Skeletal muscle satellite cell (primary cell): ENCODE measurements around the gene TEK.

Experiments
- H3K27me3 ChIP-seq: 2 replicates; pipeline ENCODE4 v1.7.0; 2013; ENCODE audit warnings: low read length; ENCODE audit not compliant: control insufficient read depth, insufficient read depth
- H3K36me3 ChIP-seq: 2 replicates; pipeline ENCODE4 v1.7.0; 2013; ENCODE audit warnings: mild to moderate bottlenecking, control low read depth, low read length; ENCODE audit not compliant: insufficient read depth
- H3K4me1 ChIP-seq: 2 replicates; pipeline ENCODE4 v1.7.0; 2013; ENCODE audit warnings: low read length; ENCODE audit not compliant: control insufficient read depth, insufficient read depth
- H3K4me2 ChIP-seq: 2 replicates; pipeline ENCODE4 v1.7.0; 2013; ENCODE audit warnings: mild to moderate bottlenecking, low read length
- H3K4me3 ChIP-seq: 2 replicates; pipeline ENCODE4 v1.7.0; 2013; ENCODE audit warnings: low read length
- H3K9ac ChIP-seq: 2 replicates; pipeline ENCODE4 v1.7.0; 2013; ENCODE audit warnings: mild to moderate bottlenecking, low read depth, low read length, moderate library complexity
- H3K9me3 ChIP-seq: replicated peaks from 2 replicates; pipeline ENCODE4 v1.7.0; 2013; ENCODE audit warnings: mild to moderate bottlenecking, control low read depth, low read length

Gene TEK

DNA sequence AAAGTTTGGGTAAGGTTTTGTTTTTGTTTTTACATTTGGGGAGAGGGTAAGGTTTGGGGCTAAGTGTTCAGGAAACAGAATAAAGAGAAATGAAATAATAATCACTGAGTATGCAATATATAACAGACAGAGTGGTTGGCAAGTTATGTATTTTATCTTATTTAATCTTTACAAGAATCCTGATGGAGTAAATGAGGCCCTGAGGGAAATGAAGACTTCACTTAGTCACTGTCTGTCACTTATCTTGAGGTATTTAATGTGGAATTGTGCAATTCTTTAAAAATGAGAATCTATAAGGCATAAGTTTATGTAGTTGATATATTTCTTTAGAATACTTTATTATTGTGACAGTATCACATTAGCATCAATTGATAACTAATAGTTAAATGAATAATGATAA lies 48.1 kb downstream of the TEK start:
- no peaks in the 10 kb centered on the region for H3K27me3 ChIP-seq
- no peak overlapping the region for H3K4me3 ChIP-seq
- H3K4me2 ChIP-seq = no peak overlapping the region
- H3K9ac ChIP-seq = no peak overlapping the region
- peaks cover 20% of the 10 kb centered on the region for H3K4me1 ChIP-seq
- H3K36me3 ChIP-seq = no peaks in the 10 kb centered on the region
- H3K9me3 ChIP-seq = no peaks in the 10 kb centered on the region

DNA sequence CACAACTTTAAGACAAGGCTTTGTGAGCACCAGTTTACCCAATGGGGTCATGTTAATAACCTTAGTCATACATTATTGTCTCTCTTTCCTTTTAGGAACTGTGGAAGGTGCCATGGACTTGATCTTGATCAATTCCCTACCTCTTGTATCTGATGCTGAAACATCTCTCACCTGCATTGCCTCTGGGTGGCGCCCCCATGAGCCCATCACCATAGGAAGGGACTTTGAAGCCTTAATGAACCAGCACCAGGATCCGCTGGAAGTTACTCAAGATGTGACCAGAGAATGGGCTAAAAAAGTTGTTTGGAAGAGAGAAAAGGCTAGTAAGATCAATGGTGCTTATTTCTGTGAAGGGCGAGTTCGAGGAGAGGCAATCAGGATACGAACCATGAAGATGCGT lies 48.7 kb downstream of the TEK start:
- Histone ChIP-seq H3K9ac (no peak overlapping the region), H3K4me2 (no peak overlapping the region), H3K4me1 (peaks cover 18% of the 10 kb centered on the region), H3K36me3 (no peaks in the 10 kb centered on the region), H3K4me3 (no peak overlapping the region), H3K27me3 (no peaks in the 10 kb centered on the region), H3K9me3 (no peaks in the 10 kb centered on the region)

DNA sequence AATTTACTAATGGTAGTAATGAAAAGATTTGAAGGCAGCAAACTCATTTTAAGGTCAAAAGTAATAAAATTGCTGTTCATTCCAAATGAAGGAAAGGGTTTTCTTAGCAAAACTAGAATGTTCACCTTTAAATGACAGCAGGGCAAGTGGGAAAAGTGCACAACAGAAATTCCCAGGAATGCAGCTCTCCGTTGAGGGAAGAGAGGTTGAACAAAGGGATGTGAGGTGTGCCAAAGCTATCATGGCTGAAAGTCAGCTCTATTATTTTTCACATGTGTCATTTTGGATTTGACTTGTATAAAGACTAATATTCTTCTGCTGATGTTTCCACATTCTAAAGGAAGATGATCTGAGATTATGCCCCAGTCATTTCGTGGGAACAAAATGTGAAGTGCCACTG lies 51.6 kb downstream of the TEK start:
- Histone ChIP-seq H3K4me1 (peaks cover 5% of the 10 kb centered on the region), H3K36me3 (no peaks in the 10 kb centered on the region), H3K9ac (no peak overlapping the region)

DNA sequence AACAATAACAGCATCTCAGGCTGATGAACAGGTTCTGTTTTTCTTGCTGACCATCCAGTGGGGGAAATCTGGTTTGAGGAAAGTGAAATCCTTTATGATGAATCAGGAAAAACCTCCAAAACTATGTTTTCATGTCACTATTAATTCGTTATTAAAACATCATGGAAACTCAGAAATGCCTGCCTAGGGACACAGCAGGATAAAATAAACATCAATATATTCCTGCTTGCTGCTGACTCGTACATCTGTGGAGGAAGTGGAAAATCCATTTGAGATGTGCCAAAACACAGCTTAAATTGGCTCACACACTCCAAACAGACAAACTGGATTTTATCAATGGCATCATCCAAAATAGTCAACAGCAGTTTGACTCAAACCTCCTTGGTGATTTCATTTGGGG lies 53.0 kb downstream of the TEK start:
- H3K27me3 ChIP-seq = no peaks in the 10 kb centered on the region
- no peaks in the 10 kb centered on the region for H3K36me3 ChIP-seq
- H3K4me2 ChIP-seq = no peak overlapping the region
- no peak overlapping the region for H3K9ac ChIP-seq
- peaks cover 5% of the 10 kb centered on the region for H3K4me1 ChIP-seq
- no peak overlapping the region for H3K4me3 ChIP-seq
- no peaks in the 10 kb centered on the region for H3K9me3 ChIP-seq

More for the DNA sequence above, 51.6 kb downstream of the TEK start:
- Histone ChIP-seq H3K27me3 (no peaks in the 10 kb centered on the region), H3K4me2 (no peak overlapping the region), H3K9me3 (no peaks in the 10 kb centered on the region), H3K4me3 (no peak overlapping the region)

DNA sequence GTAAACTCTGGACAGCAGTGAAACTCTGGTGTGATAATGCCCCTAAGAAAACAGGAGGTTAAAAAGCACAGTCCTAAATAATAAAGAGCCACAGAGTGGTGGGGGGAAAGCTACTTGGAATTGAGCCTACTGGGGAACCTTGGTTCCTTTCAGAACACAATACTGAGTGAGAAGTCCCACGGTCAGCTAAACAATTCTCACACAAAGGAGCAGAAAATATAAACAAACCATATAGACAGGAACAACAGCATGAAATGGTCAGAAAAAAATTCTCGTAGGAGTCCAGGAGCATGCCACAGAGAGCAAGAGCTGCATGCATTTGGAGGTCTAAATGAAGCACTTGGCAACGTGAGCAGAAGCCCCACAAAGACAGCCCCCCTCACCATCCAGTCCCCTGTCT lies 56.0 kb downstream of the TEK start:
- Histone ChIP-seq H3K36me3 (no peaks in the 10 kb centered on the region), H3K4me2 (no peak overlapping the region), H3K9ac (no peak overlapping the region), H3K4me1 (peaks cover 5% of the 10 kb centered on the region), H3K27me3 (no peaks in the 10 kb centered on the region), H3K9me3 (no peaks in the 10 kb centered on the region), H3K4me3 (no peak overlapping the region)

DNA sequence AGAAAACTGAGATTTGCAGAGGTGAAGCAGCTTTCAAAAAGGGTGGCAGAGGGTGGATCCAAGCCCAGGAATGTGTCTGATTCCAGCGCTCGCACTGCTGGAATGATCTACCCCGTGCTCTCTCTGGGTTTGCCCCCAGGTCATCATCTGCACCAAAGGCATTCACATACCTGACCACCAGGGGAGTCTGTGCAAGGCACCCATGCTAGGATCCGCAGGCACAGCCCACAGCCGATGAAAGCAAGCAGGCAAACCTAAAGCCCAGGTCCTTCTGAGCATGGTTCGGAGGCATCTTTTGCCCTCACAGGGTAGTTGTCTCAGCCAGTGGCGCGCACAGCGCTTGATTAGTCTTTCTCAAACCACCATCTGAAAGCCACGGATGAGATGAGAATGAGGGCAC lies 56.6 kb downstream of the TEK start:
- Histone ChIP-seq H3K27me3 (no peaks in the 10 kb centered on the region), H3K9me3 (no peaks in the 10 kb centered on the region), H3K4me2 (no peak overlapping the region), H3K4me1 (peaks cover 5% of the 10 kb centered on the region), H3K4me3 (no peak overlapping the region), H3K9ac (no peak overlapping the region), H3K36me3 (no peaks in the 10 kb centered on the region)

DNA sequence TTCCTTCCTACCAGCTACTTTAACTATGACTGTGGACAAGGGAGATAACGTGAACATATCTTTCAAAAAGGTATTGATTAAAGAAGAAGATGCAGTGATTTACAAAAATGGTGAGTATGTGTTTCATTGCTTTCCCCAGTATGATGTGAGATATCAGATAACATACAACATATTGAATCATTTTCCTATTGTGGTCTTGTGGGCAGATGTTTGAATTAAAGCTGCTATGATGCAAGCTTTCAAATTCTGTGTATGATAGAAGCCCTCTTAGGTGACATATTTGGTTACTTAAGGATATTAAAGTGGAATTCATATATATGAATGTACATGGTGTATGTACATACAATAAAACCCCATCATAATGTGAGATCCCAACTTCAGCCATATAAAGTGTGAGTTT lies 59.5 kb downstream of the TEK start:
- H3K27me3 ChIP-seq = no peaks in the 10 kb centered on the region
- no peaks in the 10 kb centered on the region for H3K9me3 ChIP-seq
- no peaks in the 10 kb centered on the region for H3K4me1 ChIP-seq
- H3K9ac ChIP-seq = no peak overlapping the region
- H3K36me3 ChIP-seq = no peaks in the 10 kb centered on the region
- H3K4me2 ChIP-seq = no peak overlapping the region
- H3K4me3 ChIP-seq = no peak overlapping the region

DNA sequence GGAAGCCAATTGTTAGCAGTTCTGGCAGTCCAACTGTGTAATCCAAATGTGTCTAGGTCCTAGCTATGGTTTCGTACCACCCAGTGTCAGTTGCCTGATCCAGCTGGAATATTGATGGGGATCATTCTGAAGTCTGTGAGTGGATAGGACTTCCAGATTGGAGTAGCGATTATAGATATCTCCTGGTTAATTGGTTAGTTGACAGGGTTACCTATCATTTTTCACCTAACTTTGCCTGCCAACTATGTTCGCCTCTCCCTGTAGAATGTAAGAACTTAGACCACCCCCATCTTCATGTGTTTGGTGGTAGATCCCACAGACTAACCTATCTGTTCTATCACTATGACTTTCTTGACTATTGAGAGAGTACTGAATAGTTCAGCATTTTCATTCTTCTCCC lies 59.9 kb downstream of the TEK start:
- Histone ChIP-seq H3K27me3 (no peaks in the 10 kb centered on the region), H3K36me3 (no peaks in the 10 kb centered on the region), H3K4me3 (no peak overlapping the region), H3K4me2 (no peak overlapping the region), H3K4me1 (no peaks in the 10 kb centered on the region), H3K9me3 (no peaks in the 10 kb centered on the region), H3K9ac (no peak overlapping the region)

DNA sequence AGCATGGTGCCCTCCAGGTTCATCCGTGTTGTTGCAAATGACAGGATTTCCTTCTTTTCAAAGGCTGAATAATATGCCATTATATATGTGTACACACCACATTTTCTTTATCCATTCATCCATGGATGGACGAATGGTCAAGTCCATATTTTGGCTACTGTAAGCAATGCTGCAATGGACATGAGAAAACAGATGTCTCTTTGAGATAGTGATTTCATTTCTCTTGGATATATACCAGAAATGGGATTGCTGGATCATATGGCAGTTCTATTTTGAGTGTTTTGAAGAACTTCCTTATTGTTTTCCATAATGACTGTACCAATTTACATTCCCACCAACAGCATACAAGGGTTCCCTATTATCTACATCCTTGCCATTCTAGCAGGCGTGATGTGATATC lies 67.9 kb downstream of the TEK start:
- Histone ChIP-seq H3K4me1 (peaks cover 25% of the 10 kb centered on the region), H3K4me2 (no peak overlapping the region), H3K9ac (no peak overlapping the region), H3K36me3 (no peaks in the 10 kb centered on the region), H3K4me3 (no peak overlapping the region), H3K9me3 (no peaks in the 10 kb centered on the region), H3K27me3 (no peaks in the 10 kb centered on the region)

DNA sequence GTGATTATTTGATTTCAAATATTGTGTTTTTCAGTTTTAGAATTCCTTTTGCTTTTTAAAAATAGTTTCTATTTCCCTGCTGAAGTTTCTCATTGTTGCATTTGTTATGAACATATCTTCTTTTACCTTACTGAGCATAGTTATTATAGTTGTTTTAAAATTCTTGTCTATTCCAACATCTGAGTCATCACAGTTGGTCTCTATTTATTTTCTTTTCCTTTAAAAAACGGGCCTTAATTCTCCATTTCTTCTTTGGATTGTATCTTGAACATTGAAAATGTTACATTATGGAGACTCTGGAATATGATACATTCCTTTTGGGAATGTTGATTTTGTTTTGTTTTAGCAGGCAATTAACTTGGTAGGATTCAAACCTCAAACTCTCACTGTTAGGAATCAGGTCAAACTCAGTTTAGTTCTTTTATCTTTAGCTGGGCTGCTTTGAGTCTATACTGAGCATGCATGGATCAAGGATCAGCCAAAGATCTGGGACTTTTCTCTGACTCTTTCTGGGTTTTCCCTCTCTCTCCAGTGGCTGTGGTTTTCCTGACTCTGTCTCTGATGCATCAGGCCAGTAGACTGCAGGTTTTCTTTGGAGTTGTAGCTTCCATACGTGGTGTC lies 70.3 kb downstream of the TEK start:
- H3K27me3 ChIP-seq = no peaks in the 10 kb centered on the region
- H3K9me3 ChIP-seq = no peaks in the 10 kb centered on the region
- peaks cover 48% of the 10 kb centered on the region for H3K4me1 ChIP-seq
- H3K4me2 ChIP-seq = no peak overlapping the region
- no peak overlapping the region for H3K9ac ChIP-seq
- no peak overlapping the region for H3K4me3 ChIP-seq
- H3K36me3 ChIP-seq = no peaks in the 10 kb centered on the region

DNA sequence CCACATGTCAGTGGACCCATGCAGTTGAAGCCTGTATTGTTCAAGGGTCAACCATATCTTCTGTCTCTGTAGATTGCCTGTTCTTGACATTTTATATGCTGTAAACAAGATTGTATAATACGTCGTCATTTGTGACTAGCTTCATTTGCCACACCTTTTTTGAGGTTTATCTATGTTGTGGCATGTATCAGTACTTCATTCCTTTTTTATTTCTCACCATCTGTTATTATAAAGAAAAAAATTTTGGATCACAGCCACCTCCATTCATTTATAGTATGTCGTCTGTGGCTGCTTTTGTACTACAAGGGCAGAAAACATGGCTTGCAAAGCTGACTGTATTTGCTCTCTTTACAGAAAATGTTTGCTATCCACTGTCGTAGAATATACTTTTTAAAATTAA lies 72.4 kb downstream of the TEK start:
- Histone ChIP-seq H3K4me1 (peaks cover 49% of the 10 kb centered on the region), H3K9me3 (no peaks in the 10 kb centered on the region), H3K4me3 (no peak overlapping the region), H3K27me3 (no peaks in the 10 kb centered on the region), H3K9ac (peak overlapping the region; percentile 52), H3K36me3 (no peaks in the 10 kb centered on the region), H3K4me2 (no peak overlapping the region)

DNA sequence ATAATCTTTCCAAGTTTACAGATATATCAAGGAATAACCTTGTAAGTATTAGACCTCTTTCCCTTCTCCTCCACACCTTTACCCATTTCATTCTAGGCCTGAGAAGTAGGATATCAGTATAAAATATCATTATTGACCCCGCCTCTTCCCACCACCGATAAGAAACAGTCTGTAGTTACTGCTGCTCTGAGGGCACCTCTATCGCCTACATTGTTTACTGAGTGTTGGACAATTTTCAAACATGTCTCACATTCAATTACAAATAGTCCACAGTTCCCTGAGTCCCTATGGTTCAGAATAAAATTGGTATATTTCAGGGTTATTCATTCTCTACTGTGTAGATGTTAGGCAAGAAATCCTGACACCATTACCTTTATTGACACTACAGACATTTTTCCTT lies 73.4 kb downstream of the TEK start:
- H3K36me3 ChIP-seq = no peaks in the 10 kb centered on the region
- H3K4me2 ChIP-seq = no peak overlapping the region
- no peak overlapping the region for H3K4me3 ChIP-seq
- H3K9me3 ChIP-seq = no peaks in the 10 kb centered on the region
- H3K4me1 ChIP-seq = peaks cover 49% of the 10 kb centered on the region
- no peaks in the 10 kb centered on the region for H3K27me3 ChIP-seq
- H3K9ac ChIP-seq = no peak overlapping the region
